Ectodermal cell (in vitro differentiated cells): ENCODE data around the gene VSIG10L.
A peak's percentile ranks its signal among the peaks of the same experiment; 100 is the strongest.

ENCODE experiments used
- H3K27ac ChIP-seq: 2 replicates; pipeline ENCODE4 v1.7.0; 2013; ENCODE audit warnings: mild to moderate bottlenecking, low read depth, low read length; ENCODE audit not compliant: insufficient read depth, poor library complexity, severe bottlenecking
- H3K27me3 ChIP-seq: 2 replicates; pipeline ENCODE4 v1.7.0; 2013; ENCODE audit warnings: mild to moderate bottlenecking, low read length; ENCODE audit not compliant: insufficient read depth, control insufficient read depth, poor library complexity, severe bottlenecking
- H3K36me3 ChIP-seq: one replicate; pipeline ENCODE4 v1.7.0; 2013; ENCODE audit warnings: low read length; ENCODE audit not compliant: control insufficient read depth, insufficient read depth
- H3K4me1 ChIP-seq: one replicate; pipeline ENCODE4 v1.7.0; 2013; ENCODE audit warnings: low read length; ENCODE audit not compliant: control insufficient read depth, insufficient read depth
- H3K4me3 ChIP-seq: 2 replicates; pipeline ENCODE4 v1.7.0; 2013; ENCODE audit warnings: low read depth, low read length, control low read depth; ENCODE audit not compliant: insufficient read depth
- H3K9me3 ChIP-seq: 2 replicates; pipeline ENCODE4 v1.7.0; 2013; ENCODE audit warnings: mild to moderate bottlenecking, low read length, moderate library complexity; ENCODE audit not compliant: control insufficient read depth
- WGBS, 2 experiments: methylation state at CpG; one replicate each; pipeline ENCODE4 v1.1.7; 2013; ENCODE audit warnings: missing lambda C conversion rate in 2 of 2; 5-methylcytosine and 5-hydroxymethylcytosine counted together

Gene VSIG10L

DNA sequence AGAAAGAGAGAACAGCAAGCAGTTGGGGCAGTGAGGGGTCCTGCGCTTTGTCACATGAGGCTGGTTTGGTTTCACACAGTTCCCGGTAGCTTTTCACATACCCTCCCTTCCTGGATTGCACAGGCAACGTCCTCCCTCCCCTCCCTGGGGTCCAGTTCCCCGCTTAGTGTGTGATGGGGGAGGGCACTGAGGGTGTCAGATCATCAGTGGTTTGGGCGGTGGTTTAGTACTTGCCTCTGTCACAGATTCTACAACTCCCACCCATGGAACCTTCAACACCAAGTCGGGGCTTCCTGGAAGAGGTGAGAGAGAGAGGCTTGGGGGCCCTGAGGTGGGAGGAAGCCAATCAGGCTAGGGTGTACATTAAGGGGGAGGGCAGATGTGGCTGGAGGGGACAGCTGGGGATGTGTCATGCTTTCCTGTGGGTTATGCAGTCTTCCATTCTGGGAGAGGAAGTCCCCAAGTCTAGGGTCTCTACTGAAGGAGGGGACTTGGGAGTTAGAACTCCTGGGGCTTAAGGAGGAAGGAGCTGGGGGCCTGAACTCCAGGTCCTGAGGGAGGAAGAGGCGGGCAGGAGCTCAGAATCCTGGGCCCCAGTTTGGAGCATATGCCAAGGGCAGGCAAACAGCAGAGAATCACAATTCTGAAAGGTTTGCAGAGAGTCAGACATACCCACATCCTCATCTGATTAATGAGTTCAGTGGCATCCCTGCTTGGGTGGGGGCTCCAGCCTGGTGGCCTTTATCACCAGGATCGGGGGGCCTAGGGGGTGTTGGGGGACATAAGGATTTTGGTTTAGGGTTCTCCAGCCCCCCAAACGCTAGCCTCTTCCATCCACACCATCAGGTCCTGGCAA, 30.9 kb upstream of the VSIG10L start, which contains the start of gene NKG7:
TSS of gene NKG7 (minus strand) at position 6 of the 856 bp plus-strand sequence. CDS start 119 bp downstream, outside the sequence.
- Histone ChIP-seq H3K4me1 (peaks cover 9% of the 10 kb centered on the region), H3K27ac (no peak within 1 kb of the TSS), H3K4me3 (no peak within 1 kb of the TSS), H3K27me3 (no peaks in the 10 kb centered on the region), H3K9me3 (no peaks in the 10 kb centered on the region), H3K36me3 (no peaks in the 10 kb centered on the region)
- WGBS, 2 experiments: 74 to 81% methylated on average over 6 to 9 of the region's 9 CpGs

GRCh38 chr19:51372021-51372648, 30.2 kb upstream of the VSIG10L start:
- Histone ChIP-seq H3K9me3 (no peaks in the 10 kb centered on the region), H3K4me1 (peaks cover 9% of the 10 kb centered on the region)

DNA sequence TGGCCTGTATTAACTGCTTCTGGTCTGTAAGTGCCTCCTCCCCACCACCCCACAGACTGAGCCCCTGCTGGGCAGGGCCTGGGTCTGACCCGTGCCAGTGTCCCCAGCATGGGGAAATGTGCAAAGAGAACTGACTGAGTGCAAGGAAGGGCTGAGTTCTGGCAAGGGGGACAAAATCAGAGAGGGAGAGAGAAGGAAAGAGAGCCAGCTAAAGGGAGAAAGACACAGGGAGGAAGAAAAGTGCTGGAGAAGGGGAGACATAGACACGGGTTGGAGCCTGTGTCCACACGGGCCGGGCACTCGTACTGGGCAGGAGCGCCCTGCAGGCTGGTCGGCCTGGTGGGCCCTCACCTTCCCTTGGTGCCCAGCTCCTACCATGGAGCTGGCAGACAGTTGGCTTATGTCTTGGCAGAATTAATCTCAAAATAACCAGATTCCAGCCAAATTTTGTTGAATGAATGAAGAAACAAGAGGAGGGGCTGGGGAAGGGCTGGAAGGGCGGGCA, 29.3 kb upstream of the VSIG10L start:
- WGBS, 2 experiments: 92% methylated on average over 8 of the region's 8 CpGs
- H3K27ac ChIP-seq: no peak overlapping the region
- H3K4me3 ChIP-seq: no peak overlapping the region
- H3K9me3 ChIP-seq: no peaks in the 10 kb centered on the region
- H3K36me3 ChIP-seq: no peaks in the 10 kb centered on the region
- H3K27me3 ChIP-seq: no peaks in the 10 kb centered on the region
- peaks cover 9% of the 10 kb centered on the region for H3K4me1 ChIP-seq

More at GRCh38 chr19:51372021-51372648, 30.2 kb upstream of the VSIG10L start:
- H3K4me3 ChIP-seq: no peak overlapping the region
- H3K27ac ChIP-seq: no peak overlapping the region
- H3K36me3 ChIP-seq: no peaks in the 10 kb centered on the region
- WGBS, 2 experiments: 93 to 94% methylated on average over 18 of the region's 18 CpGs
- no peaks in the 10 kb centered on the region for H3K27me3 ChIP-seq

DNA sequence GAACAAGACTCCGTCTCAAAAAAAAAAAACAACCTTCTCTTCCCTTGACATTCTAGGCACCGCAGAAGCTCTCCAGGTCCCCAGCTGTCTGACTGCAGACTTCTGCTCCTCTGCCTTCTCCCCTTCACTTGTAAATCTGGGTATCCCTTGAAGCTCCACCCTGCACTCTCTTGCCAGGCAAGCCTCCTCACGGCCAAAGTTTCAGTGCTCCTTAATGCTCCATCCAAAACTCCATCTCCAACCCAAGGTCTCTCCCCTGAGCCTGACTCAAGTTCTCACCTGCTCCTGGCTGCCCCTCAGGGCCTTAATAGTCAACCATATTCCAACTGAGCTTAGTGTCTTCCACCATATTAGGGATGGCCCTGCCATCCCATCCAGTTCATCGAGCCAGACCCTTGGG, 28.3 kb upstream of the VSIG10L start:
- WGBS, 2 experiments: 90 to 93% methylated on average over 4 of the region's 4 CpGs
- no peaks in the 10 kb centered on the region for H3K36me3 ChIP-seq
- no peak overlapping the region for H3K4me3 ChIP-seq
- H3K9me3 ChIP-seq: no peaks in the 10 kb centered on the region
- no peaks in the 10 kb centered on the region for H3K27me3 ChIP-seq
- peaks cover 16% of the 10 kb centered on the region for H3K4me1 ChIP-seq
- no peak overlapping the region for H3K27ac ChIP-seq

- Histone ChIP-seq H3K4me3 (peak within 1 kb of the TSS; percentile 86), H3K36me3 (no peaks in the 10 kb centered on the region), H3K27ac (peak within 1 kb of the TSS; percentile 89), H3K9me3 (no peaks in the 10 kb centered on the region), H3K4me1 (peaks cover 16% of the 10 kb centered on the region), H3K27me3 (no peaks in the 10 kb centered on the region)
- 62 to 66% methylated on average over 23 of the region's 23 CpGs for WGBS, 2 experiments
Observed at GRCh38 chr19:51368366-51369282, 26.7 kb upstream of the VSIG10L start, which contains the start of gene CLDND2. CLDND2 (minus strand) TSS chr19:51369003; CDS start chr19:51368577, 426 bp downstream.

DNA sequence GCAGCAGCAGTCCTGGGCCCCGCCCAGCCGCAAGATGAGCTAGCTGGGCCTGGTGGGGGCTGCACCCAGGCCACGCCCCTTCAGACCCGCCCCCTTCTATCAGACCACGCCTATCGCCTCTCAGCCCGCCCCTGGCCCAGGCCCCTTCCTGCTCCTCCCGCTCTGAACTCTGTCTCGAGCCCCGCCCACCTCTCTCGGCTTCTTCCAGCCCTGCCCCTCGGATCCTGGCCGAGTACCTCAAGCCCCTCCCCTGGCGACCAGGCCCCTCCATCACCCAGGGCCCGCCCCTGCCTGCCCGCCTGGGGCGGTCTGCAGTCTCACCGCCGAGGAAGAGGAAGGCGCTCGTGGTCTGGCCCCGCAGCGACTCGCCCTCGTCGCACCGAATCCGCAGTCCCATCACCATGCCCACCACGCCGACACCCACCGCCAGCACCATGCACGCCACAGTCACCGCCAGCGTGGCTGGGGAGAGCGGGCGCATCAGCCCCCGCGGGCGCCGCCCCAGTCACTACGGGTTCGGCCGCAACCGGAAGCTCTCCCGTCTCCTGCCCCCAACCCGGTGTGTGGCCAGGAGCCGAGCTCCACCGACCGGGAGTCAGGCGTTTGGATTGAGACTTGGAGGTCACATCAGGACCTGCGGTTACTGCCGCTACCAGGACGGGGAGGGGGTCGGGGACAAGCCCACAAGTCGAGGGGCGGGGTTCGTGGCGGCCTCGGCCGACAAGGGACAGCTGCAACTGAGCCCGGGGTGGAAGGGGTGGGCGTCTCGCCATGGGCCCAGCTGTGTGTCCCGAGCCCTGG, 25.8 kb upstream of the VSIG10L start:
- H3K4me3 ChIP-seq: peak overlapping the region; percentile 86
- WGBS, 2 experiments: 0% methylated on average over 64 of the region's 64 CpGs
- H3K27ac ChIP-seq: peak overlapping the region; percentile 89
- peaks cover 16% of the 10 kb centered on the region for H3K4me1 ChIP-seq
- no peaks in the 10 kb centered on the region for H3K27me3 ChIP-seq
- H3K36me3 ChIP-seq: no peaks in the 10 kb centered on the region
- no peaks in the 10 kb centered on the region for H3K9me3 ChIP-seq

- Histone ChIP-seq H3K36me3 (no peaks in the 10 kb centered on the region), H3K27ac (peak overlapping the region; percentile 57), H3K27me3 (no peaks in the 10 kb centered on the region), H3K9me3 (no peaks in the 10 kb centered on the region), H3K4me3 (peak overlapping the region; percentile 86), H3K4me1 (peaks cover 16% of the 10 kb centered on the region)
- 0% methylated on average over 15 of the region's 15 CpGs for WGBS, 2 experiments
Observed at GRCh38 chr19:51367255-51367564, 25.3 kb upstream of the VSIG10L start.

- WGBS, 2 experiments: 0% methylated on average over 54 of the region's 54 CpGs
- H3K27ac ChIP-seq: peak overlapping the region; percentile 57
- H3K27me3 ChIP-seq: no peaks in the 10 kb centered on the region
- peaks cover 16% of the 10 kb centered on the region for H3K4me1 ChIP-seq
- no peaks in the 10 kb centered on the region for H3K36me3 ChIP-seq
- H3K4me3 ChIP-seq: peak overlapping the region; percentile 86
- no peaks in the 10 kb centered on the region for H3K9me3 ChIP-seq
Observed at GRCh38 chr19:51366389-51367254, 24.7 kb upstream of the VSIG10L start.
